GM21526 (cell line): Measurements from ENCODE around the gene RGS2.

Experiments used
- ATAC-seq: cut with Tn5 transposase; IDR thresholded peaks from one replicate; pipeline ENCODE4 v1.9.1; 2021; ENCODE audit warnings: moderate library complexity; ENCODE audit not compliant: unreplicated experiment, low FRiP score

RGS2 gene

GRCh38 chr1:192794768-192795035 is 14.1 kb upstream of the RGS2 start:
- ATAC-seq = no peak

GRCh38 chr1:192795916-192796618 is 12.8 kb upstream of the RGS2 start:
- no peak for ATAC-seq

GRCh38 chr1:192797143-192797542 is 11.7 kb upstream of the RGS2 start:
- ATAC-seq = no peak

- no peak for ATAC-seq
Measured at GRCh38 chr1:192797891-192798290, 10.9 kb upstream of the RGS2 start.

GRCh38 chr1:192801451-192801850 is 7.4 kb upstream of the RGS2 start:
- ATAC-seq = no peak

- ATAC-seq = no peak
Measured at GRCh38 chr1:192802406-192802805, 6.4 kb upstream of the RGS2 start.

GRCh38 chr1:192803501-192803900 is 5.3 kb upstream of the RGS2 start:
- ATAC-seq = no peak

- peak; percentile 25 for ATAC-seq
Measured at GRCh38 chr1:192805832-192806323, 3.0 kb upstream of the RGS2 start.

GRCh38 chr1:192807211-192808162 is 1.4 kb upstream of the RGS2 start:
- peak; percentile 39 for ATAC-seq

- ATAC-seq = no peak
Measured at GRCh38 chr1:192808163-192808517, 699 bp upstream of the RGS2 start.

GRCh38 chr1:192809307-192810252 is 741 bp downstream of the RGS2 start:
- no peak for ATAC-seq

GRCh38 chr1:192810253-192810880 is 1.5 kb downstream of the RGS2 start:
- peak; percentile 33 for ATAC-seq

GRCh38 chr1:192811006-192811405 is 2.2 kb downstream of the RGS2 start:
- ATAC-seq = no peak

GRCh38 chr1:192811594-192812239 is 2.9 kb downstream of the RGS2 start:
- ATAC-seq = no peak

GRCh38 chr1:192812420-192813209 is 3.8 kb downstream of the RGS2 start:
- no peak for ATAC-seq

GRCh38 chr1:192814805-192815204 is 6.0 kb downstream of the RGS2 start:
- ATAC-seq = no peak

GRCh38 chr1:192817246-192817645 is 8.4 kb downstream of the RGS2 start:
- no peak for ATAC-seq

- no peak for ATAC-seq
Measured at GRCh38 chr1:192821296-192821695, 12.5 kb downstream of the RGS2 start.

- no peak for ATAC-seq
Measured at GRCh38 chr1:192824511-192824910, 15.7 kb downstream of the RGS2 start.
